K562 (cell line): ENCODE results near the gene TNC.

Source experiments
- JUND ChIP-seq, 2 experiments: IDR thresholded peaks; 2 replicates in 1 of 2; 3 replicates in 1 of 2; pipeline ENCODE4 v1.6.1; 2011; ENCODE audit warnings: borderline replicate concordance in 2 of 2, low read depth in 2 of 2, low read length in 2 of 2, improper control_type of control experiment in 1 of 2, missing biosample characterization in 1 of 2, missing genetic modification characterization in 1 of 2, missing genetic modification reagents in 1 of 2
- SMARCA4 ChIP-seq: fragments of 450-650 bp; IDR thresholded peaks from 2 replicates; pipeline ENCODE4 v1.6.1; 2016
- TF ChIP-seq, protein P1 (sequence below): fragments of 450-650 bp; IDR thresholded peaks from 2 replicates; pipeline ENCODE4 v1.6.1; 2018; ENCODE audit not compliant: partially characterized antibody
- TF ChIP-seq, protein P2 (sequence below), 3 experiments: IDR thresholded peaks in 2 of 3; conservative IDR thresholded peaks in 1 of 3; 2 replicates each; pipeline ENCODE4 v1.5.1; 2011 to 2012; ENCODE audit warnings: low read length in 3 of 3, mild to moderate bottlenecking in 3 of 3, control low read depth in 2 of 3, improper control_type of control experiment in 1 of 3, inconsistent platforms in 1 of 3, low read depth in 1 of 3, mixed read lengths in 1 of 3, moderate library complexity in 1 of 3; ENCODE audit not compliant: insufficient read depth in 2 of 3
- TF ChIP-seq, protein P3 (sequence below): fragments of 250-450 bp; sonication (Bioruptor Pico); IDR thresholded peaks from 2 replicates; pipeline ENCODE4 v1.8.0; 2021; ENCODE audit warnings: moderate library complexity, mild to moderate bottlenecking, inconsistent platforms
- TF ChIP-seq, protein P4 (sequence below): IDR thresholded peaks from 3 replicates; pipeline ENCODE4 v1.6.1; 2011; ENCODE audit warnings: borderline replicate concordance, mild to moderate bottlenecking, moderate library complexity; ENCODE audit not compliant: insufficient read length; ENCODE audit errors: extremely low read depth

DNA sequence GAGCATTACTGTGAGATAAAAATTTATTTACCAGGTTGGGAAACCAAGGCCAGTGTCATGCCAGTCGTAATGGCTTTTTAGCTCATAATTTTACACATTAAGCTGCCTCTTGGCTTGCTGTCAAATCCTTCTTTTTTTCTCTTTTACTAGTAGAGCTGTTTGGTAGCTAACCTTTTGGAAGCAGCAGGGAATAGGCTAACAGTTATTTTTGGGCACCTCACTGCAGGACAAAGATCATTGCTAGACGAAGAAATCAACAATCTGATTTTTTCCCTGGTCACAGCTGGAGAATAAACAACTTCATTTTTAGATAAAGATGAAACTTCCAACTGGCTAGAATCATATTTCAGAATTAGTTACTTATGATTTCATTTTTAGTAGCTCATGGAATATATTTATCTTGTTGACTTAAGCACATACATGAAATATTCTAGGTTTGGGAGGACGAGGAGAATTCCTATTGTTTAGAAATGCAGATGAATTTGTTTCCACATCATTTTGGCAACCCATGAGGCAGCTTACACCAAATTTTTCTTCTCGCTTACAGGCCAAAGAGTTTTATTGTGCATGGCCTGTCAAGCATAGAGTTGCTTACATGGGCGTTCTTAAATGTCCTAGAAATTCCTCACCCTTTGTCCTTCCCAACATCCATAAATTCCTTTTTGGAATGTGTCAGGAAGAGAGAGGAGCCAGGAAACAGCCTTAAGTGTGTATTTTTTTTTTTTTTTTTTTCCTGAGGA, 19.6 kb downstream of the TNC start:
- TF ChIP-seq, protein P1, sequence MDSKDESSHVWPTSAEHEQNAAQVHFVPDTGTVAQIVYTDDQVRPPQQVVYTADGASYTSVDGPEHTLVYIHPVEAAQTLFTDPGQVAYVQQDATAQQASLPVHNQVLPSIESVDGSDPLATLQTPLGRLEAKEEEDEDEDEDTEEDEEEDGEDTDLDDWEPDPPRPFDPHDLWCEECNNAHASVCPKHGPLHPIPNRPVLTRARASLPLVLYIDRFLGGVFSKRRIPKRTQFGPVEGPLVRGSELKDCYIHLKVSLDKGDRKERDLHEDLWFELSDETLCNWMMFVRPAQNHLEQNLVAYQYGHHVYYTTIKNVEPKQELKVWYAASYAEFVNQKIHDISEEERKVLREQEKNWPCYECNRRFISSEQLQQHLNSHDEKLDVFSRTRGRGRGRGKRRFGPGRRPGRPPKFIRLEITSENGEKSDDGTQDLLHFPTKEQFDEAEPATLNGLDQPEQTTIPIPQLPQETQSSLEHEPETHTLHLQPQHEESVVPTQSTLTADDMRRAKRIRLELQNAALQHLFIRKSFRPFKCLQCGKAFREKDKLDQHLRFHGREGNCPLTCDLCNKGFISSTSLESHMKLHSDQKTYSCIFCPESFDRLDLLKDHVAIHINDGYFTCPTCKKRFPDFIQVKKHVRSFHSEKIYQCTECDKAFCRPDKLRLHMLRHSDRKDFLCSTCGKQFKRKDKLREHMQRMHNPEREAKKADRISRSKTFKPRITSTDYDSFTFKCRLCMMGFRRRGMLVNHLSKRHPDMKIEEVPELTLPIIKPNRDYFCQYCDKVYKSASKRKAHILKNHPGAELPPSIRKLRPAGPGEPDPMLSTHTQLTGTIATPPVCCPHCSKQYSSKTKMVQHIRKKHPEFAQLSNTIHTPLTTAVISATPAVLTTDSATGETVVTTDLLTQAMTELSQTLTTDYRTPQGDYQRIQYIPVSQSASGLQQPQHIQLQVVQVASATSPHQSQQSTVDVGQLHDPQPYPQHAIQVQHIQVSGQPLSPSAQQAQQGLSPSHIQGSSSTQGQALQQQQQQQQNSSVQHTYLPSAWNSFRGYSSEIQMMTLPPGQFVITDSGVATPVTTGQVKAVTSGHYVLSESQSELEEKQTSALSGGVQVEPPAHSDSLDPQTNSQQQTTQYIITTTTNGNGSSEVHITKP, result no peak
- TF ChIP-seq, protein P2, sequence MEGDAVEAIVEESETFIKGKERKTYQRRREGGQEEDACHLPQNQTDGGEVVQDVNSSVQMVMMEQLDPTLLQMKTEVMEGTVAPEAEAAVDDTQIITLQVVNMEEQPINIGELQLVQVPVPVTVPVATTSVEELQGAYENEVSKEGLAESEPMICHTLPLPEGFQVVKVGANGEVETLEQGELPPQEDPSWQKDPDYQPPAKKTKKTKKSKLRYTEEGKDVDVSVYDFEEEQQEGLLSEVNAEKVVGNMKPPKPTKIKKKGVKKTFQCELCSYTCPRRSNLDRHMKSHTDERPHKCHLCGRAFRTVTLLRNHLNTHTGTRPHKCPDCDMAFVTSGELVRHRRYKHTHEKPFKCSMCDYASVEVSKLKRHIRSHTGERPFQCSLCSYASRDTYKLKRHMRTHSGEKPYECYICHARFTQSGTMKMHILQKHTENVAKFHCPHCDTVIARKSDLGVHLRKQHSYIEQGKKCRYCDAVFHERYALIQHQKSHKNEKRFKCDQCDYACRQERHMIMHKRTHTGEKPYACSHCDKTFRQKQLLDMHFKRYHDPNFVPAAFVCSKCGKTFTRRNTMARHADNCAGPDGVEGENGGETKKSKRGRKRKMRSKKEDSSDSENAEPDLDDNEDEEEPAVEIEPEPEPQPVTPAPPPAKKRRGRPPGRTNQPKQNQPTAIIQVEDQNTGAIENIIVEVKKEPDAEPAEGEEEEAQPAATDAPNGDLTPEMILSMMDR (IDR thresholded peaks at IDR 0.05 in 2 of 3, conservative IDR thresholded peaks at IDR 0.05 in 1 of 3; ENCODE audit: insufficient read depth in 2 of 3, low read depth in 1 of 3, low read length in 3 of 3), result no peak
- TF ChIP-seq, protein P3, sequence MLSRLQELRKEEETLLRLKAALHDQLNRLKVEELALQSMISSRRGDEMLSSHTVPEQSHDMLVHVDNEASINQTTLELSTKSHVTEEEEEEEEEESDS (CRISPR knock-in tag), result no peak
- TF ChIP-seq, protein P4, sequence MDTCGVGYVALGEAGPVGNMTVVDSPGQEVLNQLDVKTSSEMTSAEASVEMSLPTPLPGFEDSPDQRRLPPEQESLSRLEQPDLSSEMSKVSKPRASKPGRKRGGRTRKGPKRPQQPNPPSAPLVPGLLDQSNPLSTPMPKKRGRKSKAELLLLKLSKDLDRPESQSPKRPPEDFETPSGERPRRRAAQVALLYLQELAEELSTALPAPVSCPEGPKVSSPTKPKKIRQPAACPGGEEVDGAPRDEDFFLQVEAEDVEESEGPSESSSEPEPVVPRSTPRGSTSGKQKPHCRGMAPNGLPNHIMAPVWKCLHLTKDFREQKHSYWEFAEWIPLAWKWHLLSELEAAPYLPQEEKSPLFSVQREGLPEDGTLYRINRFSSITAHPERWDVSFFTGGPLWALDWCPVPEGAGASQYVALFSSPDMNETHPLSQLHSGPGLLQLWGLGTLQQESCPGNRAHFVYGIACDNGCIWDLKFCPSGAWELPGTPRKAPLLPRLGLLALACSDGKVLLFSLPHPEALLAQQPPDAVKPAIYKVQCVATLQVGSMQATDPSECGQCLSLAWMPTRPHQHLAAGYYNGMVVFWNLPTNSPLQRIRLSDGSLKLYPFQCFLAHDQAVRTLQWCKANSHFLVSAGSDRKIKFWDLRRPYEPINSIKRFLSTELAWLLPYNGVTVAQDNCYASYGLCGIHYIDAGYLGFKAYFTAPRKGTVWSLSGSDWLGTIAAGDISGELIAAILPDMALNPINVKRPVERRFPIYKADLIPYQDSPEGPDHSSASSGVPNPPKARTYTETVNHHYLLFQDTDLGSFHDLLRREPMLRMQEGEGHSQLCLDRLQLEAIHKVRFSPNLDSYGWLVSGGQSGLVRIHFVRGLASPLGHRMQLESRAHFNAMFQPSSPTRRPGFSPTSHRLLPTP, result no peak
- TF ChIP-seq SMARCA4 (no peak), JUND (IDR thresholded peaks at IDR 0.05; ENCODE audit: borderline replicate concordance, low read depth, low read length) (no peak), JUND (tag; IDR thresholded peaks at IDR 0.05; ENCODE audit: borderline replicate concordance, low read depth, low read length) (no peak)
